HG02571 (cell line): ENCODE measurements around the gene CP.
"Not testable (repeated sequence)": the region's sequence is repeated elsewhere in the genome, so short reads cannot be mapped to it uniquely, and the experiment has no call there.

ENCODE experiments used
- ATAC-seq: cut with Tn5 transposase; IDR thresholded peaks from one replicate; pipeline ENCODE4 v1.9.1; 2021; ENCODE audit warnings: mild to moderate bottlenecking, moderate library complexity; ENCODE audit not compliant: unreplicated experiment

Gene CP

GRCh38 chr3:149221783-149222517 is at the start of gene CP:
CP (minus strand) TSS chr3:149221829; CDS start chr3:149221792, 37 bp downstream.
- no peak for ATAC-seq

DNA sequence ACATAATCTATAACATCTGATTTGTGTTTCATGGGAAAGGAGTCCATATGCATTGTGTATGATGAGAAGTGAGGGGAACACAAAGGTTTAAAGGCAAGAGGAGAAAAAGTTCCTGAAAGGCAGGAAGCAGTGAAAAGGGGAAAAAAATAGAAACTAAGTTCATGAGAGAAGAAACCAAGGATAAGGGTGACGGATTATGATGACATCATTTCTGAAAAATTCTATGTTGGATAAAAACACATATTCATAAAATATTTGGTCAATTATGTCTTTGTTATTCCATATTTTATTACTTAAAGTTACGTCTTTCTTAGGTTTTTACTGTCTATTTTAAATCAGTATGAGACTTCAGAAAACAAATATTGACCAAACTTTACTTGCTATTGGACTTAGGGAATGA is 48.6 kb upstream of the CP start:
- ATAC-seq, result no peak

DNA sequence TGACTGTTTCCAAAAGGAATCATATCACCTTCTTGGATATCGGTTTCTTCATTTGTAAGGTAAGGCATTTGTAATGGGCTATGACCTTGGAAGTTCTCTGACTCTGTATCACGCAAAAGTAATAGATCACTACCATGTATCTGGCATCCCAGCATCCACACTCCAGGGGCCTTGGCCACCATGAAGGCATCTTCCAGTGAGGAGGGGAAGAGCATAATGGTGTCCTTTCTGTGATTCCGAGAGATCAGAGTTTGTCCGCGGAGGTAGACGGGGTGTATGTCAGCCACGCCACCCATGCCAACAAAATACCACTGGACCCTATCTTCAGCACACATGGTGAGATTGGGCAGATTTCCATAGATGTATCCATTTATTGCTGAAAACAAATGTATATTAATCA is 48.1 kb upstream of the CP start:
- no peak for ATAC-seq

DNA sequence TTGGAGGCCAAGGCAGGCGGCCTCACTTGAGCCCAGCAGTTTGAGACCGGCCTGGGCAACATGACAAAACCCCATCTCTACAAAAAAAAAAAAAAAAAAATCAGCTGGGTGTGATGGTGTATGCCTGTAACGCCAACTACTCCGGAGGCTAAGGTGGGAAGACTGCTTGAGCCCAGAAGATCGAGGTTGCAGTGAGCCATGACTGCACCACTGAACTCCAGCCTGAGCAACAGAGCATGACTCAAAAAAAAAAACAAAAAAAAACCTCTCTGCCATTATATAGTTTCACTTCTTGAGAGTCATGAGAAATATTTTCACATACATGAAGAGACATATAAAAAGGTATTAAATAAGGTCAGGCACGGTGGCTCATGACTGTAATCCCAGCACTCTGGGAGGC is 45.9 kb upstream of the CP start:
- ATAC-seq, result no peak

GRCh38 chr3:149266736-149267135 is 45.1 kb upstream of the CP start:
- ATAC-seq, result no peak

GRCh38 chr3:149263856-149264255 is 42.2 kb upstream of the CP start:
- ATAC-seq, result no peak

- no peak for ATAC-seq
These were observed 37.1 kb upstream of the CP start for GRCh38 chr3:149258714-149259113.

DNA sequence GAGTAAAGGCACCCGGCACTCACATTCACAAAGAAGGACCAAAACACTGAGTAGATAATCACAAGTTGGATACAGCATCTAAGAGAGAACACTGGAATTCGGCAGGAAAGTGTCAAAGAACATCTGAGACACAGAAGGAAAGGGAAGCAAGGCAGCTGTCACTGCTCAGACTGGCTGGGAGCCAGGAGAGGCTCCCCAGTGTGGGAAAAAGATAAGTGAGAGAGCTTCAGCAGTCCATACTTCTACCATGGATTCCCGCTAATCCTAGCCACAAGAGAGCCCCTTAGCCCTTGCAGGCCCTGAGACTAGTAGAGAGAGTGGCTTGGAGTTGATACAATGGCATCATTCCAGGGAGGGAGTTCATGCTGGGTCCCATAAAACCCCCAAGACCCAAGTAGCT is 36.7 kb upstream of the CP start:
- no peak for ATAC-seq

DNA sequence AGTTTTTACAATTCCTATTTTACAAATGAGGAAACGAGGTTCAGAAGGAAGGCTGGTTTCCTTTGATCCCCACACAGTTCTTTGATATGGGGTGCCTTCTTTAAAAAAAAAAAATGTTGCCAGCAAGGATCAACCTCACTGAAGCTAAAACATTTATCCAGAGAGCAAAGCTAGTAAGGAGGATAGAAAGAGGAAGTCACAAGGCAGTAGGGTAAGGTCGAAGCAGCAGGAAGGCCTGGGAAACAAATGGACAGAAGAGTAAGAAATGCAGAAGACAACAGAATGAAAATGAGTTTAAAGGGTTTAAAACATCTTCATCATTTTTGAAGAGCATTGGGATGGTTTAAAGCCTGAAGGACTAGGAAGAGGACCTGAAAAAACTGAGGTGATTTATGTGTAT is 30.6 kb upstream of the CP start:
- ATAC-seq, result no peak

- ATAC-seq, result no peak
These were observed 29.6 kb upstream of the CP start for GRCh38 chr3:149251186-149251585.

- ATAC-seq, result peak; percentile 51
These were observed 26.5 kb upstream of the CP start for GRCh38 chr3:149247929-149248691.

GRCh38 chr3:149247008-149247710 is 25.5 kb upstream of the CP start:
- no peak for ATAC-seq

- peak; percentile 84 for ATAC-seq
These were observed 24.3 kb upstream of the CP start for GRCh38 chr3:149245738-149246451.

- ATAC-seq, result no peak
These were observed 21.9 kb upstream of the CP start for GRCh38 chr3:149243540-149243939.

DNA sequence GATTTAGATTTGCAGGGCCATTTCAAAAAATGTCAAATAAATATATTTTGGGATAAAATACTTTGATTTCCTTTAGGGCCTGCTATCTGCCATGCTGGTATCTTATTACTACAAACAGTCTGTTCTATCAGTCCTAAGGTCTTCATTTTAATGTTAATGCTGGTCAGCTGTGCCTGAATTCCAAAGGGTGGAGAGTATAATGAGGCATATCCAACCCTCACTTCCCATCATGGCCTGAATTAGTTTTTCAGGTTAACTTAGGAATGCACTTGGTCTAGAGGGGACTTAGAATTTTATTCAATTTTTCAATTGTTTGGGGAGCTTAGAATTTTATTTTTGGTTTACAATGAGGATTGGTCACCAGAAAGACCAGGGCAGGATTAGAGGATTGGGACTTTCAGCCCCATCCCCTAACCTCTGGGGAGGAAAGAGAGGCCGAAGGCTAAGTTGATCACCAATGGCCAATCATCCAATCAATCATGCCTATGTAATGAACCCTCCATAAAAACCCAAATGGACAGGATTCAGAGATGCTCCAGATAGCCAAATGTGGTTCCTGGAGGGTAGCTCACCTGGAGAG is 17.8 kb upstream of the CP start:
- no peak for ATAC-seq

DNA sequence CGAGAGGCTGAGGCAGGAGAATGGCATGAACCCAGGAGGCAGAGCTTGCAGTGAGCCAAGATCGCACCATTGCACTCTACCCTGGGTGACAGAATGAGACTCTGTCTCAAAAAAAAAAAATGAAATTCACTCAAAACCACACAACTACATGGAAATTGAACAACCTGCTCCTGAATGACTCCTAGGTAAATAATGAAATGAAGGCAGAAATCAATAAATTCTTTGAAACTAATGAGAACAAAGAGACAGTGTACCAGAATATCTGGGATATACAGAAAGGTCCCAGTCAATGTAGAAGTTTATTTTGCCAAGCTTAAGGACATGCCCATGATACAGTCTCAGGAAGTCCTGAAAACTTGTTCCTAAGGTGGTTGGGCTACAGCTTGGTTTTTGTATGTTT is 16.6 kb upstream of the CP start:
- ATAC-seq, result not testable (repeated sequence)

DNA sequence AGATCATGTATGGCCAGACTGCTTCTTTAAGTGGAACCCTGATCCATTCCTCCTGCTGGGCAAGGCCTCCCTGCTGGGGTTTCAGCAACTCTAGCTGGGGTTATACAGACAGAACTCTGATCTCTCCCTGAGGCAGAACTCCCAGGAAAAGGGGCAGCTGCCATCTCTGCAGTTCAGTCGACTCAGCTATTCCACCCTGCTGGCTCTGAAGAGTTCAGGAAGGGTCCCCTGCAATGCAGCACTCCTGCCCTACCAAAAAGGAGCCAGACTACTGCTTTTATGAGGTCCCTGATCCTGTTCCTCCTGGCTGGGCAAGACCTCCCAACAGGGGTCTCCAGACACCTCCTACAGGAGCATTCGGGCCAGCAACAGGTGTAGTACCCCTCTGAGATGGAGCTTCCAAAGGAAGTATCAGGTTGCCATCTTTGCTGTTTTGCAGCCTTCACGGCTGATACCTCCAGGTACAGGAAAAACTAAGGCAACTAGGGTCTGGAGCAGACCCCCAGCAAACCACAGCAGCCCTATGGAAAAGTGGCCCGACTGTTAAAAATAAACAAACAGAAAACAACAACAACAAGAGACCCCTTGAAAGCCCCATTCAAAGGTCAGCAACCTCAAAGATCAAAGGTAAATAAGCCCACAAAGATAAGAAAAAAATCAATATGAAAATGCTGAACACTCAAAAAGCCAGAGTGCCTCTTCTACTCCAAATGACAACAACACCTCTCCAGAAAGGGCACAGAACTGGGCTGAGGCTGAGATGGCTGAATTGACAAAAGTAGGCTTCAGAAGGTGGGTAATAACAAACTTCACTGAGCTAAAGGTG is 14.2 kb upstream of the CP start:
- ATAC-seq, result no peak

GRCh38 chr3:149234671-149235245 is 13.1 kb upstream of the CP start:
- ATAC-seq, result no peak

- no peak for ATAC-seq
These were observed 11.7 kb upstream of the CP start for GRCh38 chr3:149233323-149233722.

DNA sequence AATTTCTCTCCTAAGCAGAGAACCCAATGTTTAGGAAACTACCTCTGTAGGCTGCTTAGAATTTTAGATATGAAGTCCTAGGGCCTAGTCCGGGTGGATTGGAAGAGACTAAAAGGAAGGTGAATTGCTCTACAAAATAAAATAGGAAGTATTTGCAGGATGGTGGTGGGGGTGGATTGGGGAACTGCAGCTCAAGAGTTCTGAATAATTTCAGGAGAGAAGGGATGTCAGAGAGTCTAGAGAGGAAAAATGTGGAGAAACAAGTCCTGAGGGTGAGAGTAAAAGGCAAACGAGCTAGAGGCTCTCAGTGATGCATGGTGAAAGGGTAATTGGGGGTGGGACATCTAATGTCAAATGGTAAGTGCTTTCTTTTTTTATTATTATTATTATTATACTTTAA is 10.2 kb upstream of the CP start:
- no peak for ATAC-seq
